Smooth muscle cell (in vitro differentiated cells): Measurements from ENCODE around the gene CUEDC1. TPM values are rescaled to one million over a fixed set of nuclear protein-coding genes. Genes with fewer than 3 reads are reported as not detected.

Experiments
- DNase-seq: peaks from one replicate; lab custom pipeline; 2025; ENCODE audit not compliant: unreplicated experiment; lab: John Stamatoyannopoulos, UW
- H2AFZ ChIP-seq: fragments of 200-600 bp; sonication (generic); 2 replicates; pipeline ENCODE4 v1.6.0; 2016; ENCODE audit warnings: antibody characterized with exemption, low read depth, mild to moderate bottlenecking
- H3F3A ChIP-seq: fragments of 200-600 bp; sonication (generic); 2 replicates; pipeline ENCODE4 v1.6.0; 2017; ENCODE audit warnings: antibody characterized with exemption, low read depth
- H3K27ac ChIP-seq: fragments of 200-600 bp; sonication (generic); 2 replicates; pipeline ENCODE4 v1.5.1; 2016; ENCODE audit warnings: low read depth, mild to moderate bottlenecking
- H3K27me3 ChIP-seq: fragments of 200-600 bp; sonication (generic); 2 replicates; pipeline ENCODE4 v1.6.1; 2016; ENCODE audit warnings: low read depth, mild to moderate bottlenecking
- H3K36me3 ChIP-seq: fragments of 200-600 bp; sonication (generic); 2 replicates; pipeline ENCODE4 v1.5.1; 2016; ENCODE audit warnings: low read depth
- H3K4me1 ChIP-seq: fragments of 200-600 bp; sonication (generic); 2 replicates; pipeline ENCODE4 v1.5.1; 2016; ENCODE audit warnings: low read depth
- H3K4me2 ChIP-seq: fragments of 200-600 bp; sonication (generic); 2 replicates; pipeline ENCODE4 v1.6.0; 2016; ENCODE audit warnings: mild to moderate bottlenecking
- H3K4me3 ChIP-seq: fragments of 200-600 bp; sonication (generic); 2 replicates; pipeline ENCODE4 v1.5.1; 2016; ENCODE audit warnings: mild to moderate bottlenecking
- H3K79me2 ChIP-seq: fragments of 200-600 bp; sonication (generic); 2 replicates; pipeline ENCODE4 v1.6.0; 2016; ENCODE audit warnings: low read depth, mild to moderate bottlenecking
- H3K9ac ChIP-seq: fragments of 200-600 bp; sonication (generic); 2 replicates; pipeline ENCODE4 v1.6.0; 2016; ENCODE audit warnings: low read depth
- H3K9me3 ChIP-seq: fragments of 200-600 bp; sonication (generic); replicated peaks from 2 replicates; pipeline ENCODE4 v1.5.1; 2016; ENCODE audit warnings: low read depth
- H4K20me1 ChIP-seq: fragments of 200-600 bp; sonication (generic); 2 replicates; pipeline ENCODE4 v1.6.0; 2016; ENCODE audit warnings: low read depth
- CTCF ChIP-seq: fragments of 200-600 bp; sonication (generic); IDR thresholded peaks from 2 replicates; pipeline ENCODE4 v1.5.1; 2017; ENCODE audit warnings: borderline replicate concordance, mild to moderate bottlenecking, antibody characterized with exemption; ENCODE audit not compliant: insufficient read depth, poor library complexity, severe bottlenecking
- WGBS: methylation state at CpG from one replicate; pipeline ENCODE4 v1.1.7; 2016; ENCODE audit warnings: low lambda C conversion rate; 5-methylcytosine and 5-hydroxymethylcytosine counted together
- polyA plus RNA-seq: library from polyadenylated mRNA; unstranded; fragments of >200 nt; fragmentation: Nextera tagmentation; extraction: Ambion mirVana; gene quantifications from 2 replicates; pipeline ENCODE4 v1.2.1, GENCODE V29; 2016
- total RNA-seq: library from RNA; depleted of rRNA; stranded (reverse); fragments of >200 nt; gene quantifications from 2 replicates; pipeline ENCODE4 v1.2.3, GENCODE V29; 2014

CUEDC1 gene
- total and polyA plus RNA-seq, 2 experiments from 2014 or later: 11.1 to 11.7 TPM

GRCh38 chr17:57946798-57947358 lies 8.3 kb downstream of the CUEDC1 start:
- Histone ChIP-seq H3K27me3 (no peaks in the 10 kb centered on the region), H3K4me3 (peak overlapping the region; percentile 25), H3K9me3 (no peaks in the 10 kb centered on the region), H3K4me1 (peaks cover 42% of the 10 kb centered on the region), H3K27ac (peak overlapping the region; percentile 94), H3F3A (peaks cover 35% of the 10 kb centered on the region), H3K36me3 (no peaks in the 10 kb centered on the region), H3K79me2 (peaks cover 24% of the 10 kb centered on the region), H3K4me2 (peak overlapping the region; percentile 75), H4K20me1 (peaks cover 17% of the 10 kb centered on the region), H3K9ac (no peak overlapping the region), H2AFZ (no peak overlapping the region)
- no peak for DNase-seq
- WGBS: 60% methylated on average over 10 of the region's 10 CpGs
- no peak for TF ChIP-seq CTCF

- Histone ChIP-seq H3K4me2 (peak overlapping the region; percentile 75), H3K9me3 (no peaks in the 10 kb centered on the region), H3K79me2 (peaks cover 27% of the 10 kb centered on the region), H2AFZ (no peak overlapping the region), H3F3A (peaks cover 35% of the 10 kb centered on the region), H4K20me1 (peaks cover 18% of the 10 kb centered on the region), H3K4me1 (peaks cover 41% of the 10 kb centered on the region), H3K9ac (no peak overlapping the region), H3K36me3 (no peaks in the 10 kb centered on the region), H3K27ac (peak overlapping the region; percentile 94), H3K4me3 (no peak overlapping the region), H3K27me3 (no peaks in the 10 kb centered on the region)
- no peak for DNase-seq
- no peak for TF ChIP-seq CTCF
- WGBS: 56% methylated on average over 6 of the region's 6 CpGs
Observed at GRCh38 chr17:57945996-57946797, 9.0 kb downstream of the CUEDC1 start.

GRCh38 chr17:57944908-57945307 lies 10.3 kb downstream of the CUEDC1 start:
- Histone ChIP-seq H3K9ac (peak overlapping the region; percentile 18), H4K20me1 (peaks cover 26% of the 10 kb centered on the region), H3K4me3 (no peak overlapping the region), H3K27me3 (no peaks in the 10 kb centered on the region), H3K4me2 (peak overlapping the region; percentile 64), H3K79me2 (peaks cover 27% of the 10 kb centered on the region), H3K36me3 (no peaks in the 10 kb centered on the region), H3F3A (peaks cover 33% of the 10 kb centered on the region), H3K4me1 (peaks cover 34% of the 10 kb centered on the region), H3K27ac (peak overlapping the region; percentile 94), H3K9me3 (no peaks in the 10 kb centered on the region), H2AFZ (no peak overlapping the region)
- no peak for DNase-seq
- WGBS: 33% methylated on average over 6 of the region's 6 CpGs
- TF ChIP-seq CTCF: no peak
